ENCODE data around the gene CTSE.

Gene CTSE

DNA sequence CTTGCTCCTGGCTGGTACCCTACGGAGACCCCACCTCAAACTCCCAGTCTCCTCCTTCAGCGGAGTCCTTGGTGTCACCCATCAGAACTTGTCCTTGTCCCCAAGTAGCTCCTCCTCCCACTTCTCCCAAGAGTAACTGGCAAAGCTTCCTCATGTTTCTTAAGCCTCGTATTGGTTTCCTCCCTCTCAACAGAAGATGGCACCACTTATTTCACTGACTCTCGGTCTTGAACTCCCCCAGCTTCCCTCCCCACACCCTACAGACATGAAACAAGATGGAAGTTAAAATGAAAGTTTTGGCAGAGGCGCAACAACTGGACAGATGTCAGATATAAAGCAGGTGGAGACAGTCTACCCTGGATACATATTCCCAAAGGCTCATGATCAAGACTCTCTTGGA, 33.9 kb downstream of the CTSE start:
- no peak for DNase-seq

DNA sequence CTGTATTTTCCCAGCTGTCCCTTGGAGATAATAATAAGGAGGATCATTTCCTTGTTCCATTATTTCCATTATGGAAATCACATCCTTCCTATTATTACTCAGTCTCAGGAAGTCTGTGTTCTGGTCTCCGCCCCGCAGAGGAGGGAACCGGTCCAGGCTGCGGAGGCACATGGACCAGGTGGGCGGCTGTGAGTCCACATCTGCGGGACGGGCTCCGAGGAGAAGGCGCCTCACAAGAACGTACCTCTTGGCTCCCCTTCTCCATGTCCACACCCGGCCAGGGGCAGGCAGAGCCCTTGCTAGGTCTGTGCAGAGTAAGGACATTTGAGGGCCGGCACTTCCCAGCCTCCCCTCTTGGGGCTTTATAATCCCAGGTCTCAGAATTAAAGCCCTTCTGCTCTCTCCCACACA, 35.1 kb downstream of the CTSE start:
- DNase-seq, result no peak

DNA sequence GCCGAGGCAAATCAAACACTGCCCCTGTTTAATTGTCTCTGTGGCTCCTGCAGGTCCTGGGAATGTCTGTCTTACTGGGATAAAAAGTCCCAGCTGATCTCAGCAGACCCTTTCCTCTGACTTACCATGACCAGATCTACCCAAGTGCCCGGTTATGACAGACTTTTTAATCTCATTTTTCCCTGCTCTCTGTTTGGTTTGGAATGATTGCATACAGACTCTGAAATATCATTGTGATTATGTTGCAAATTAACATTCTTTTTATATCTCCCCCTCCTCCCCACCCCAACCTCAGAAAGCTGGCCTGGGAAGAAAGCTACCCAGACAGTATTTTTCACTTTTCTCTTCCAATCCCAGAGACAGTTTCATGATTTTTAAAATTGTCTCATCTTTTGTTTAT, 36.8 kb downstream of the CTSE start:
- no peak for DNase-seq

DNA sequence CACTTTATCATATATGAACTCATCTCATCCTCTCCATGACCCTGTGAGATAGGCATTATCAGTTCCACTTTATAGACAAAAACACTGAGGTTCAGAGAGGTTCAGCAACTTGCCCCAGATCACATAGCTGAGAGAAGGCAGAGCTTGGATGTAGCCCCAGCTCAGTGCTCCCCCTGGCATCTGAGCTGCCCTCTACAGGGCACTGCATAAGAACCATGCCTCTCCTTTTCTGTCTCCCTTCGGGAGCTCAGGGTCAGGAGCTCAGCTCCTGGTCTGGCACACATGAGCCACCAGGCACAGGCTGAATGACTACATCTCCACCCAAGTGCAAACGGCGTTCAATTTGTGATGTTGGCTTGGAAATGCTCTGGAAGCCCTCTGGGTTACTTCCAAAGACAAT, 37.4 kb downstream of the CTSE start:
- no peak for DNase-seq

DNA sequence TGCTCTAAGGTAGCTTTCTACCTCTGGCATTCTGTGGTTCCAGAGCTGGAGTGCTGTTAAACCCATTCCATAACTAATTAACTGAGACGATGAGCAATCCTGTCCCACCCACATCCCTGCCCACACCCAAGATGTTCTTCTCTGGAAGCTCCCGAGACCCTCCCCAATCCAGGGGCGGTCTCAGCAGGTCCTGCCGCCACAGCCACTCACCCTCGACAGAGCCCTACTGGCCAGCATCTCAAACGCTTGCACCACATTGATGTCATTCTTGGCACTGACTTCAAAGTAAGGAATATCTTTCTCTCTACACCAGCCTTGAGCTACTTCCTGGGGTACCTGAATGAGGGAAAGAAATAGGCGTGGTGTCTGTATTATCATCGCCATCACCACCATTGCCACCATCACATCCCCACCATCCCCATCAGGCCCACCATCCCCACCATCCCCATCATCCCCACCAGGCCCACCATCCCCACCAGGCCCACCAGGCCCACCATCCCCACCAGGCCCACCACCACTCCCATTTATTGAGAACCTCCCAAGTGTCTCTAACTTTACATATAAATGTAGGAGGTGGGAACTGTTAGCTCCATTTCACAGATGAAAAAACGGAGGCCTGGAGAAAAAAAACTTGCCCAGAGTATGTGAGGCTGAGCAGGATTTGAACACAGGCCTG, 38.2 kb downstream of the CTSE start:
- no peak for DNase-seq

DNA sequence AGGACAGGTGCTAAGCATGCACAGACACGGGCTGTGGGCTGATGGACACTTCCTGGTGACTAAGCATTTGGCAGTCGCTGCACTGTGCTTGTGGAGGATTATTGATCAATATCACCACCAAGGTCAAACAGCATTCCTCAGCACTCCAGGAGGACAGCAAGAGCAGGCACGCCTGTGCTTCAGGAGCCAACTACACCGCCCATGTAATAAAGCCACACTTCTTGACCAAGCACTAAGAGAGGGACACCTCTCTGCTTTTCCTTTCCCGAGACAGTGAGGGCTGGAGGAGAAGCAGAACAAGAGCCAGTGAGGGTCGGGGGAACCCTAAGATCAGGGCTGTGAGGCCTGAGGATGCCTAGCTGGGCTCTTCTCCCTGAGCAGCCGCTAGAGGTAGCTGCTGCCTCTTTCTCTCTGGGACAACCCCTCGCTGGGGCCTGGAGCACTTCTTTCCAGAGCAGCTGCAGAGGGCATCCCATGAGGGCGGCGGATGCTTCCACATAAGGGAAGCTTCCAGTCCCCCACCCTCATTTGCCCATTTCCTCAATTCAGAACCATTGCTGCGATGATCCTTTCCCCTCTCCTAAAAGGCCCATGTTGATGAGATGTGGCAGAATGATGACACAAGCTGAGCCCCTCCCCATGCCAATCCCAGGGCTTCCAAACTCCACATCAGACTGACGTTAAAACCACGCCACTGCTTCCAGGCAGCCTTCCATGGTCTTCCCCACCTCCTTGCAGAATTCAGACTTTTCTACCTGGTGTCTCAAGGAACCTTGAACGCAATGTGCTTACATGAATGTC, 39.6 kb downstream of the CTSE start:
- no peak for DNase-seq

DNA sequence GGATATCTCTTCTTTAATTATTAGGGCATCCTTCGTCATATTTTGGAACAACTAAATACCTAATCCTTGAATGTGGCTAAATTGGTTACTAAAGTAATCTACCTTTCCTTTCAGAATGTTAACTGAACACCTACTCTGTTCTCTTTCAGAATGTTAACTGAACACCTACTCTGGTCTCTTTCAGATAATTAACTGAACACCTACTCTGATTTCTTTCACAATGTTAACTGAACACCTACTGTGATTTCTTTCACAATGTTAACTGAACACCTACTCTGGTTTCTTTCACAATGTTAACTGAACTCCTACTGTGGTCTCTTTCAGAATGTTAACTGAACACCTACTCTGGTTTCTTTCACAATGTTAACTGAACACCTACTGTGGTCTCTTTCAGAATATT, 42.4 kb downstream of the CTSE start:
- DNase-seq, result no peak

DNA sequence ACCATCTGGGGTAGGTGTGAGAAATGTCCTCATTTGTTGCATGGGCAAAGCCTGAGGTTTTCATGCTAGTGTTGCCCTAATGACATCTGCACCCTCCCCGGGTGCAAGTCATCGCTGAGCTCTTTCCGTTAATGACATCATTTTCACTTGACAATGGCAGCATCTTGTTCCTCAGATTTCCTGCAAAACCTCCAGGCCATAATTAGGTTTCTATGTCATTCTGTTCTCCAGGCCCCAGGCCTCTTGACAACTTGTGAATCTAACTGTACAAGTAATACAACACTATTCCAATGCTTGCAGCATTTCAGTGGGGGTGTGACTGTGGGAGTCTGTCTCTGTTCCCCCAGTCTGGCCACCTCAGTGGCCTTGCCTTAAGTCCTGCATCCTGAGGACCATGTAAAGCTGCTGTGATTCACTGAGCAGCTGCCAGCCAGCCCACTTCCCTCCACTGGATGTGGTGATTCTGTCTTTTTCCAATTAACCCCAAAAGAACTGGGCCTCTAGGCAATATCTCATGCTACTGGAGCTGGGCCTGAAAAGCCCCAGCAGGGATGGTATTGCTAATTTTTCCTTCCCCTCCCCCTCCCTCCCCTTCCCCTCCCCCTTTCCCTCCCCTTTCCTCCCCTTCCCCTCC, 43.3 kb downstream of the CTSE start:
- no peak for DNase-seq

DNA sequence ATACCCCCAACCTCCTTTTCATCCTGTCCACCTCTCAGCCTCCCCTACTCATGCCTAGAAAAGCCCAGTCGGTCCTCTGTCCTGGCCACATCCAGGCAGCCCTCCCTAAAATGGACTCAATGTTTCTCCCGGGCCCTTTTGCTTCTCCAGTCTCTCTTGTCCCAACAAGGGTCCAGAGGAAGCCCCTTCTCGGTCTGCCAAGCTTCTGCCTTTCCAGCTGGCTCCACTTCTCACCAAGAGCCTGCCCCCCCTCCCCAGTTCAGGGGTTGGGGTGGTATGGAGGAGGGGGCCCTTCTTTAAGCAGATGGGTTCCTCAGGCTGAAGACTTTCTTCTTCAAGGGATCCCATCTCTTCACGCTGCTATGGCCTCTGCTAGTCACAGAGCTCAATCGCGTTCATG, 44.4 kb downstream of the CTSE start:
- no peak for DNase-seq

DNA sequence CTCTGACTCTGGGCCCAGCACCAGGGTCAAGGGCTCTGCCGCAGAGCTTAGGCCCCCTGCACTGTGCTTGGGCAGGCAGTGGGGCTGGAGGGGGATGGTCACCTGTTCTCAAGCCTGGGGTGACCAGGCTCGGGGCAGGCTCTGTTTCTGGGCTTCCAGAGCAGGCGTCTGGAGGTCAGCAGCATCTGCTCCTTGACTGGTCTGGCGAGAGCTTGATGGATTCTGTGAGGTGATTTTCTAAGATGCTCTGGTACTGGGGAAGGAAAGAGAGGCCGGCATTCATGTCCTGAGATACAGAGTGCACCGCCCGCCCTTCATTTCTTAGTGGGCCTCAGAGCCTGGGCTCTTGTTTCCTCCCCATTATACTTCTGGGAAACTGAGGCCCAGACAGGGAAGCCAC, 45.0 kb downstream of the CTSE start:
- DNase-seq, result no peak

DNA sequence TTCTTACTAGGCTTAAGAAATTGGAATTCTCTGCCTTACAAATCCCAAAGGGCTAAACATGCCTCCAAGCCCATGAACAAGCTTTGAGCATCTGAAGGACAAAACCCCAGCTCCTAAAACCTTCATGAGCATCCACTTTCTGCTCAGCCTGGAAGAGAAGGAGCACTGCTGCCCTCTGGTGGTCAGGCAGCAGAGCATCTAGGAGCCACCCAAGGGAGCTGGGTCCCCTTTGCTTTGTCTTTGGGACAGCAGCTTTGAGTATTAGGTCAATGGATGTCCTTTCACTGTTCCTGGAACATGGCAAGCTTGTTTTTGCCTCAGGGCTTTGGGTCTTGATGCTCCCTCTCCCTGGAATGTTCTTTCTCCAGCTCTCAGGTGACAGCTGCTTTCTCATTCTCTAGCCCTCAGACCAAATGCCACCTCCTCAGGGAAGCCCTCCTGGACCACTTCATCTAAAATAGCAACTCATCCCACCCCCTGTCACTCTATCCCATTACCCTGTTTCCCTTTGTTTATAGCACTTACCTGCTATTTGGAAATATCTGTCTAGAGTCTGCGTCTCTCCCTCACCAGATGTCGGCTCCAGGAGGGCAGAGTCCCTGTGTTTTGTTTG, 46.2 kb downstream of the CTSE start:
- peak; percentile 72 for DNase-seq

DNA sequence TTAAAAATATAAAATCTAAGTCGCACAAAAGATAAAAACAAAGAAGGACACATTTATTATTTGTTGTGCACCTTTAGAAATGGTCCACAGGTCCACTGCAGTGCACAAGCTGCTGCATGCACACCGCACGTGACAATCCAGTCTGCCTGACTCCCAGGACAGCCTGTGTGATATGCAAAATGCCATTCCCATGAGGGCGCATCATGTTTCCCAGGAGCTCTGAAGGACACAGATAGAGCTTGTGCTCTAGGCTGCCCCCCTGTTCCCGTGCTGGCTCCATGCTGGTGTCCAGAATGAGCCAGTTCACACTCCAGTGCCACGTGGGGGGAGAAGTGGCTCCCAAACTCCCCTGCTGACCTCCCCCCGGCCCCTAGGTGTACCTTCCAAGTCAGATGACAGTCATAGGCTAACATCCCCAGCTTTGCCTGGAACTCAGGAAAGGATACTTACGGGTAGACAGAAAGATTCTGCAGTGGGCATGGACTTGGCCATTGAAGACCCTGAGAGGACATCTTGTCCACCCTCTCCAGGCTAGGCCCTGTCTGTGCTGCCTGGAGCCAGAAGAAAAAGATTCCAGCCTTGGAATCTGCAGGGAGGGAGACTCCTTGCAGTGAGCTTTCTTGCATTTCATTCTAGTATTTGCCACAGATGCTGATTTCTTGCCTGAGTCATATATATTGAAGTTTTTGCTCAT, 46.8 kb downstream of the CTSE start:
- DNase-seq, result no peak

DNA sequence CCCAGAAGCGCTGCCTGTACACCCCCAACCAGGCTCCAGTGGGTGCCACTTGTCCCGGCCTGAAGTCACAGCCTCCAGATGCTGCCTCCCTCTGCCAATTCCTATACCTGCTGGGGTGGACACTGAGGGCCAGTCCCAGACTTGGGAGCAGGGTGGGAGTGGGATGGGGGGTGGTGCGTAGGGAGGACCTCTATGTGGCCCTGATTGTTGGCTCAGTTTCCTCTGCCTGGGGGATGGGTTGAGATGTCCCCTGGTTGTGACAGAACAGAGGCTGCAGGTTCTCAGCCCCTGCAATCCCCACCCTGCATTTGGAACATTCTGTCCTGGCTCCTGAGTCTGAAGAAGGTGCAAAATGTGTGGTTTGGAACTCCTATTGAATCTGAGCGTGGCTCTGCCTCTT, 47.7 kb downstream of the CTSE start:
- DNase-seq, result no peak

DNA sequence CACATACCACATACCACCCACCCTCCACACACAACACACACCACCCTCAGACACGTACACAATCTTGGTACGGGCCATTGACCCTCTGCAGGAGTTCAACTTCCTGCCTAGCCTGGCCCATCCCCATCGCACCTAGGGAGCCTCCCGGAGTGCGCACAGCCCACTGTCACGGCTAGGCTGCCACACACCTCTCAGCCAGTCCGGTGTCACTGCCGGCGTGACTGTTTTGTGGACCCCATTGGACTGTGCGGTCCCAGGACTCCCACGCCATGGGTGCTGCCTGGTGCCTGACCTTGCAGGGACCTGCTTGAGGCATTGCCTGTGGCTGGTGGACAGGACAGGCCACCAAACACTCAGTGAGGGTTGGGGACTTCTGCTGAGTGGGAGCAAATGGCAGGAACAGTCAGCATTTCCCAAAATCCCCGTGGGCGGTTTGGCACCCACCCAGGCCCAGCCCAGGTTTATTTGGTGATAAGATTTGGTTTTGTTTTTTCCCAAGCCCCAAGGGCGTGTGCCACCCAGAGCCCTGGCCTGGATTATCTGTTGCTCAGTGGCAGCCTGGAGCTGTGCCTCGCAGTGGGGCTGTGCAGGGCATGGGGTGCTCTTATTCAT, 48.2 kb downstream of the CTSE start:
- no peak for DNase-seq

DNA sequence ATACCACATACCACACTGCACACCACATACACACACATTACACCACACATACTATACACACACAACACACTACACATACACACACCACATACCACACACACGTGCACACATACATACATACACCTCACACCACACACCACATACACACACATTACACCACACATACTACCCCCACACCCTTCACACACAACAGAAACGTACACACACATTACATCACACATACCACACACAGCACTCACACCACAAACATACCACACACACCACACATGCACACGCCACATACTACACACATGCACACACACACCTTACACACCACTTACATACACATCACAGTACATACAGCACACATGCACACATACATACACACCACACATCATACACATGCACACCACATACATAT, 49.0 kb downstream of the CTSE start:
- DNase-seq, result no peak

DNA sequence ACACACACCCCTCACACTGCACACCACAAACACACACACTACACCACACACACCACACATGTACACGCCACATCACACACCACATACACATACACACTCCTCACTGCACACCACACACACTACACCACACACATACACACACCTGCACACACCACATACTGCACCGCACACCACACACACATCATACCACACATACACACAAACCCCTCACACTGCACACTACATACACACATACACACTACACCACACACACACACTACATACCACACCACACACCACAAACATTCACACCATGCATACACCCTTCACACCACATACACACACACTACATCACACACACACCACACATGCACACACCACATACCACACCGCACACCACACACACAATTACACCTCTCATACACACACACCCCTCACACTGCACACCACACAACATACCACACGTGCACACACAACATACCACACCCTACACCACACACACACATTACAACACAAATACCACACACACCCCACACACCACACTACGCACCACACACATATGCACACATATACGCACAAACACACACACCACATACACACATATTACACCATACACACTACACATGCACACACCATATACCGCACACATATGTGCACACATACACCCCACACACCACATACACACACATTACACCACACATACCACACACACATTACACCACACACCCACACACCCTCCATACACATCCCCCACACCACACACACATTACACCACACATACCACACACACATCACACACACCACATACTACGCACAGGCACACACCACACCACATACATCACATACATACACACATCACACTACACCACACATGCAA, 50.1 kb downstream of the CTSE start:
- DNase-seq, result no peak

DNA sequence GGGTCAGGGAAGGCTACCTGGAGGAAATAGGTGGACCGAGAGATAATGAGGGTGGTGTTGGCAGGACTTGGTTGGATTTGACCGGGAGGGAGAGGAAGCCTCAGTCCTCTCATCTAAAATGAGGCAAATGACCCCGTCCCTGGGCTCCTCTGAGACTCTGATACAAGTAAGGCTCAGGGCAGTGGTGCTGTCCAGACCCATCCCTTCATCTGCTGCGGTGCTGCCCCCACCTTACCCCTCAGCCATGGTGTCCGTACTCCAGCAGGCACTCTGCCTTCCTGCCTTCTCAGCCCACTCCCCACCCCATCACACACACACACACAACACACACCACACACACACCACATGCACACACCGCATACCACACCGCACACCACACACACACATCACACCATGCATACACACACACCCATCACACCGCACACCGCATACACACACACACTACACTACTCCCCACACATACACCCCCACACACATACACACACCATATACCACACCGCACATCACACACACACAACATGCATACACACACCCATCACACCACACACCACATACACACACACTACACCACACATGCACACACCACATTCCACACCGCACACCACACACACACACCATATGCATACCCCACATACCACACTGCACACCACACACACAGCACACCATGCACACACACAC, 51.1 kb downstream of the CTSE start:
- no peak for DNase-seq

DNA sequence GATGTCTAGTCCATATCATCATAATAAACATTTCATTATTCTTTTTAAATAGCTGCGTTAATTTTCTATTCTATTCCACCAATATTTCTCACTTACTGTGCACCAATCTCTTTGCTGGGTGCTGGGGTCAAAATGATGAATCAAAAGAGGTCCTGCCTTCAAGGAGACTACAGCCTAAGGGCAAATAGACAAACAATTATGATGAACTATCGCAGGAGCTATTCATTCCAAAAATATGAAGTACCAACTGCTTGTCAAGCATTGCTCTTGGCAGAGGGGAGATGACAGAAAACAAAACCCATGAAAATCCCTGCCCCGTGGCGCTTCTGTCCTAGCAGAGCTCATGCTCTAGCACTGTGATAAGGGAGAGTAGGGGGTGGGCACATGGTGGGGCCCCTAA, 51.6 kb downstream of the CTSE start:
- no peak for DNase-seq

DNA sequence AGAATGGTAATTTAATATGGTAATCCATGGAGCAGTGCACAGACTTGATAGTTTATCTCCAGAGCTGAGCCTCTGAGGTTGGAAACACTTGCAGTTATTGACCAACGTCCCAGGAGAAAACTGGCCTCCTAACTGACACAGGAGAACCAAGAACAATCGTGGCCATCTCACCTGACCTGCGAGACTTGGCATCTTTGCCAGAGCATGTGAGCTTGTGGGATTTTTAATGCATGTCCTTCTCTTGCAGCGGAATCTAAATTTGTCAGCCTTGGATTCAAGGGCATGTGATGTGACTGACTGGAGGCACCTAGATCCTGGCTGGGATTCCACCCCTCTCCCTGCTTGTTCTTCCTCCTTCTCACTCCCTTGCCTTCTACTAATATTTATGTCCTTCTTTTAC, 52.6 kb downstream of the CTSE start:
- DNase-seq, result no peak

DNA sequence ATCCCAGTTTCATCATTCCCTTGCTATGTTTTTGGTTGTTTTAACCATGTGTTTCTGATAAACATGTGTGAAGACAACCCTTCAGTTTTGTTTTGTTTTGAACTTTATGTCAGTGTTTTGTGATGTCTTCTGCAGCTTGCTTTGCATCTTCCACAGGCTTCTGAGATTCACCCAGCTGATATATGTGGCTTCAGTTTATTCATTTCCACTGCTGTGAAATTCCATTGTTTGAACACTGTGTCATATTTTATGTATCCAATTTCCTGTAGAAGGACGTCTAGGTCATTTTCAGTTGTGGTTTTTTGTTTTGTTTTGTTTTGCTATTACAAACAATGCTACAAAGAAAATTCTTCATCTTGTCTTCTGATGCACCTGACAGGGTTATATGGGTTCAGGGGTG, 53.2 kb downstream of the CTSE start:
- DNase-seq, result no peak

DNA sequence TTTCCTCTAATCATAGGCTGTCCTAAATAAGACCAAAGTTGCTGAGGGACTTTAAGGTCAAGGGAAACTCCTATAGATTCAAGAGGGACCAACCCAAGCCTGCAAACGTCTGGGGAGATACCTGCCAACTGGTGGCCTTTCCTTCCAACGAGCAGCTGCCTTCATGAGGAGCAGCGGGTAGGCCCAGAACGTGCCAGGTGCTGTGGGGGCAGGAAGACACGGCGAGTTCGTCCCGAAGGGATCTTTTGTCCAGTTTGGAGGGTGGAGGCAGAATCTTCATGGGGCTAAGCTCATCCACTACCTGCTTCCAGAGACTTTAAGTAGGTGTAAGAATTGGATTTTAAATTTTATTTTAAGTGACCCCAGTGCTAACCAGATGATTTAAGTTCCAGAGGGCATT, 54.5 kb downstream of the CTSE start:
- DNase-seq, result no peak
